Stimulated activated CD4-positive, alpha-beta T cell treated with anti-CD3 and anti-CD28 coated beads, Interleukin-15, amount 100 ng/mL, for 24 hours (primary cell): ENCODE data around the gene PRR33.
"Not testable (repeated sequence)": the region's sequence is repeated elsewhere in the genome, so short reads cannot be mapped to it uniquely, and the experiment has no call there.

Experiments used
- DNase-seq: peaks from one replicate; pipeline ENCODE4 v3.0.0-alpha.2; 2020

The PRR33 gene

GRCh38 chr11:1874441-1875092, 17.1 kb downstream of the PRR33 start:
- DNase-seq, result not testable (repeated sequence)

- DNase-seq, result not testable (repeated sequence)
Observed at GRCh38 chr11:1873813-1874150, 17.9 kb downstream of the PRR33 start.

- no peak for DNase-seq
Observed at GRCh38 chr11:1873048-1873812, 18.5 kb downstream of the PRR33 start.

- DNase-seq, result no peak
Observed at GRCh38 chr11:1872267-1872985, 19.3 kb downstream of the PRR33 start.

GRCh38 chr11:1871531-1871930, 20.2 kb downstream of the PRR33 start:
- DNase-seq, result no peak

GRCh38 chr11:1870721-1871466, 20.8 kb downstream of the PRR33 start:
- peak; percentile 47 for DNase-seq

GRCh38 chr11:1870326-1870696, 21.4 kb downstream of the PRR33 start:
- DNase-seq, result no peak

GRCh38 chr11:1869427-1870325, 22.0 kb downstream of the PRR33 start:
- no peak for DNase-seq

GRCh38 chr11:1868636-1869291, 22.9 kb downstream of the PRR33 start:
- no peak for DNase-seq

GRCh38 chr11:1868056-1868635, 23.5 kb downstream of the PRR33 start:
- no peak for DNase-seq

- DNase-seq, result no peak
Observed at GRCh38 chr11:1867381-1867780, 24.3 kb downstream of the PRR33 start.

GRCh38 chr11:1866776-1867175, 24.9 kb downstream of the PRR33 start:
- no peak for DNase-seq

- DNase-seq, result no peak
Observed at GRCh38 chr11:1866226-1866625, 25.5 kb downstream of the PRR33 start.

- no peak for DNase-seq
Observed at GRCh38 chr11:1864831-1865665, 26.6 kb downstream of the PRR33 start.

GRCh38 chr11:1864231-1864630, 27.5 kb downstream of the PRR33 start:
- no peak for DNase-seq

GRCh38 chr11:1863352-1864216, 28.1 kb downstream of the PRR33 start:
- no peak for DNase-seq

- no peak for DNase-seq
Observed at GRCh38 chr11:1862588-1863351, 28.9 kb downstream of the PRR33 start.
